ENCODE measurements around the gene ANKFN1. TPM values are rescaled to one million over a fixed set of nuclear protein-coding genes. Genes with fewer than 3 reads are reported as not detected.

ANKFN1 gene, protein sequence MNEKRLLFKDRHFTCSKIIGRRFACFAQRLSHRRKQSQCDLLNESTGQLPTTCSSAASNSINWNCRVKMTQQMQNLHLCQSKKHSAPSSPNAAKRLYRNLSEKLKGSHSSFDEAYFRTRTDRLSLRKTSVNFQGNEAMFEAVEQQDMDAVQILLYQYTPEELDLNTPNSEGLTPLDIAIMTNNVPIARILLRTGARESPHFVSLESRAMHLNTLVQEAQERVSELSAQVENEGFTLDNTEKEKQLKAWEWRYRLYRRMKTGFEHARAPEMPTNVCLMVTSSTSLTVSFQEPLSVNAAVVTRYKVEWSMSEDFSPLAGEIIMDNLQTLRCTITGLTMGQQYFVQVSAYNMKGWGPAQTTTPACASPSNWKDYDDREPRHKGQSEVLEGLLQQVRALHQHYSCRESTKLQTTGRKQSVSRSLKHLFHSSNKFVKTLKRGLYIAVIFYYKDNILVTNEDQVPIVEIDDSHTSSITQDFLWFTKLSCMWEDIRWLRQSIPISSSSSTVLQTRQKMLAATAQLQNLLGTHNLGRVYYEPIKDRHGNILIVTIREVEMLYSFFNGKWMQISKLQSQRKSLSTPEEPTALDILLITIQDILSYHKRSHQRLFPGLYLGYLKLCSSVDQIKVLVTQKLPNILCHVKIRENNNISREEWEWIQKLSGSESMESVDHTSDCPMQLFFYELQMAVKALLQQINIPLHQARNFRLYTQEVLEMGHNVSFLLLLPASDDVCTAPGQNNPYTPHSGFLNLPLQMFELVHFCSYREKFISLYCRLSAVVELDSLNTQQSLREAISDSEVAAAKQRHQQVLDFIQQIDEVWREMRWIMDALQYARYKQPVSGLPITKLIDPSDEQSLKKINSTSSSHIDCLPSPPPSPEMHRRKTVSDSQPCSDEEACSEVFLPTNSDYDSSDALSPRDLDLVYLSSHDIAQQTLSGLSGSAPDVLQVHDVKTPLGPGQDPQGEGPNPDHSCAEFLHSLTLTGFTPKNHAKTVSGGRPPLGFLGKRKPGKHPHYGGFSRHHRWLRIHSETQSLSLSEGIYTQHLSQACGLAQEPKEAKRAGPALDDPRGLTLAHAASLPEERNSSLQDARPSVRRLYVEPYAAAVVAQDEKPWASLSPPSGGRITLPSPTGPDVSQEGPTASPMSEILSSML
- 0.49 and 1.1 TPM in 2 replicates for total RNA-seq (2022)
- percentile 29 among the genes with signal in this experiment for Bru-seq, nascent RNA
- BruChase-seq, experiment 1, labeled RNA remaining after a 6-hour chase, result percentile 21 among the genes with signal in this experiment
- percentile 27 among the genes with signal in this experiment for BruChase-seq, experiment 2, labeled RNA remaining after a 2-hour chase
- long read RNA-seq, partial matches to known transcripts, result 0 of 2 reads
- long read RNA-seq, other reads (novel, unspliced or antisense), result 2 of 2 reads

DNA sequence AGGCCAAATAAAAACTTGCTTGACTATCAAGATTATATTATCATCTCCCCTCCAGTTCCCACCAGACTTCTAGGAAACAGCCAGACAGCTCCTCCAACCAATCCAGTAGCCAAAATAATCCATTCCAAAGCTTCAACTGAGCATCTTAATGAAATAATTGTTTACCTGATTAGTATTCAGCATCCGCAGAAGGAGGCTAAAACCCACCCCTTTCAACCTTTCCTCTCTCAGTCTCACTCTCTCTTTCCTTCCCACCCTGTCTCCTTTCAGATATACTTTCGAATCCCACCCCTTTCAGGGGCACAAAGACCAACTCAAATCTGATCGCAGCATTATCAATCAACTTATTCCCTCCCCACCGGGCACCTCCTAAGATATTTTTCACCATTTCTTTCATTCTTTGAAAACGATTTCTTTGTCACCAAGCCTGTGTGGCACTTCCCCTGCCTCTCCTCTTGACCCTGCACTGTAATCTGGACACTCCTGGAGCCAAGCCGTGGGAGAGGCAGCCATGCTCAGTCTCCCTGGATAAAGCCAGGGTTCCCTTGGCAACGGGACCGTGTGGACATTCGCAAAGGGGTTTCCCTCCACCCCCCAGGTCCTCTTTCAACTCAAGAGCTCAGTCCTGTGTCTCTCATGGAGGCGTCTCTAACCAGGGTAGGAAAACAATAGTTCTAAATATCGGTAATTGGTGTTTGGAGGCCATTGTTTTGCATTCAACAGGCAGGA is at the start of gene ANKFN1:
Gene ANKFN1, plus strand, starts transcription at position 602 of the 729 bp plus-strand sequence. CDS start 59,193 bp downstream, outside the sequence.
- CTCF ChIA-PET, result interaction anchor here (0.7 kb wide), 1 partner anchor 163 kb away, joined by 3 read pairs; no protein-coding TSS in a partner anchor
- no TSS peak for BruUV-seq (replicated peaks)

GRCh38 chr17:56108811-56109284 is 44.4 kb upstream of the ANKFN1 start:
- no TSS peak for BruUV-seq (replicated peaks)
- H3K36me3 Mint-ChIP-seq (ENCODE audit: insufficient read depth, unreplicated experiment), result no peaks in the 10 kb centered on the region
- POLR2A ChIA-PET, result no interaction called here
- CTCF ChIA-PET, result no interaction called here
- no peak overlapping the region for H3K4me3 Mint-ChIP-seq (ENCODE audit: unreplicated experiment)
- H3K27ac Mint-ChIP-seq (ENCODE audit: low read depth, unreplicated experiment), result no peak overlapping the region
- DNase-seq (ENCODE audit: unreplicated experiment), result no peak
- intact Hi-C loops (cut with micrococcal nuclease), result no loop called here
- H3K27me3 Mint-ChIP-seq (ENCODE audit: insufficient read depth, unreplicated experiment), result peaks cover 13% of the 10 kb centered on the region
- no peak for TF ChIP-seq CTCF (IDR thresholded peaks at IDR 0.05; ENCODE audit: unreplicated experiment)
- H3K9me3 Mint-ChIP-seq (ENCODE audit: unreplicated experiment), result no peaks in the 10 kb centered on the region
- no peaks in the 10 kb centered on the region for H3K4me1 Mint-ChIP-seq (ENCODE audit: insufficient read depth, unreplicated experiment)

More for the DNA sequence above, at the start of gene ANKFN1:
- no peak for DNase-seq (ENCODE audit: unreplicated experiment)
- H3K27ac Mint-ChIP-seq (ENCODE audit: low read depth, unreplicated experiment), result no peak within 1 kb of the TSS
- intact Hi-C loops (cut with micrococcal nuclease), result no loop called here
- no peaks in the 10 kb centered on the region for H3K36me3 Mint-ChIP-seq (ENCODE audit: insufficient read depth, unreplicated experiment)
- POLR2A ChIA-PET, result no interaction called here
- H3K9me3 Mint-ChIP-seq (ENCODE audit: unreplicated experiment), result no peaks in the 10 kb centered on the region
- H3K27me3 Mint-ChIP-seq (ENCODE audit: insufficient read depth, unreplicated experiment), result no peaks in the 10 kb centered on the region
- H3K4me1 Mint-ChIP-seq (ENCODE audit: insufficient read depth, unreplicated experiment), result no peaks in the 10 kb centered on the region
- H3K4me3 Mint-ChIP-seq (ENCODE audit: unreplicated experiment), result no peak within 1 kb of the TSS
- TF ChIP-seq CTCF (IDR thresholded peaks at IDR 0.05; ENCODE audit: unreplicated experiment), result no peak

DNA sequence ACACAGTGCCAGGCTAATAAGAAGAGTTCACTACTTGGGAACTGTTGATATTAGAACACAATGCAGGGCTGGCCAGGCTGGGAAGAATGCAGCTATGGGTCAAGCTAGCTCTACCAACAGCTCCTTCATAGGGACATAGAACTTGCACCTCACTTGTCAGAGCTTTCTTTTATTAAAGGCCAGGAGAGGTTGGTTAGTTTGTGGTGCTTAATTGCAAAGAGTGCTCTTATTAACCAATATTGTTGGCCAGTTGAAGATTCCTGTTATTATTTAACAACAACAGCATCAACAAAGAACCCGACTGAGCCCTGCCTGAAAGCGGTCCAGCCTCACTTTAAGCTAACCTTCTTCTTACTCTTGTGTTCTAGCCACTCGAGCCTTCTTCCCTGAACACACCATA is 43.4 kb upstream of the ANKFN1 start:
- POLR2A ChIA-PET, result no interaction called here
- BruUV-seq (replicated peaks), result no TSS peak
- intact Hi-C loops (cut with micrococcal nuclease), result no loop called here
- TF ChIP-seq CTCF (IDR thresholded peaks at IDR 0.05; ENCODE audit: unreplicated experiment), result no peak
- no peak overlapping the region for H3K4me3 Mint-ChIP-seq (ENCODE audit: unreplicated experiment)
- no peaks in the 10 kb centered on the region for H3K4me1 Mint-ChIP-seq (ENCODE audit: insufficient read depth, unreplicated experiment)
- no peak overlapping the region for H3K27ac Mint-ChIP-seq (ENCODE audit: low read depth, unreplicated experiment)
- peaks cover 12% of the 10 kb centered on the region for H3K27me3 Mint-ChIP-seq (ENCODE audit: insufficient read depth, unreplicated experiment)
- no peaks in the 10 kb centered on the region for H3K36me3 Mint-ChIP-seq (ENCODE audit: insufficient read depth, unreplicated experiment)
- no peaks in the 10 kb centered on the region for H3K9me3 Mint-ChIP-seq (ENCODE audit: unreplicated experiment)
- CTCF ChIA-PET, result no interaction called here
- no peak for DNase-seq (ENCODE audit: unreplicated experiment)

All from MCF 10A (cell line).